Right ventricle myocardium inferior (tissue), 1 donor: ENCODE measurements around the gene C16orf78. TPM values are rescaled to one million over a fixed set of nuclear protein-coding genes. Genes with fewer than 3 reads are reported as not detected.

ENCODE experiments used
- ATAC-seq: fragments of 200-7000 bp; cut with Tn5 transposase; one replicate; pipeline ENCODE4 v1.9.1; 2020; ENCODE audit warnings: mild to moderate bottlenecking, moderate library complexity
- DNase-seq: peaks from one replicate; pipeline ENCODE4 v3.0.0; 2021; ENCODE audit errors: missing footprints
- intact Hi-C: fragments of 100-400 bp; cut with DNase I; formaldehyde crosslinking; loops from one replicate; pipeline ENCODE4 v1.11.0; 2022
- total RNA-seq: library from RNA; stranded (reverse); fragmentation: NEBNext Ultra II Directional; extraction: Animal tissue kit (Norgen Biotek cat#: 25700); gene quantifications from one replicate; pipeline ENCODE4 v1.2.1, GENCODE V29; 2021
- donor health status: DM: no; HTN: yes; CAD: no; lungs with severe emphysema.

Gene C16orf78
- total RNA-seq, 1 donor from 2014 or later, result not detected

GRCh38 chr16:49414671-49415070, 41.1 kb downstream of the C16orf78 start:
- no peak for DNase-seq
- intact Hi-C loops, result no loop called here
- ATAC-seq, result no peak

GRCh38 chr16:49415083-49415482, 41.5 kb downstream of the C16orf78 start:
- no peak for ATAC-seq
- intact Hi-C loops, result no loop called here
- no peak for DNase-seq

- ATAC-seq (no peak), DNase-seq (no peak)
- intact Hi-C loops, result no loop called here
Measured at GRCh38 chr16:49416001-49416675, 42.5 kb downstream of the C16orf78 start.

GRCh38 chr16:49417354-49417753, 43.8 kb downstream of the C16orf78 start:
- DNase-seq, result no peak
- no peak for ATAC-seq
- intact Hi-C loops, result no loop called here

GRCh38 chr16:49419006-49419405, 45.4 kb downstream of the C16orf78 start:
- intact Hi-C loops, result no loop called here
- DNase-seq (no peak), ATAC-seq (no peak)

GRCh38 chr16:49419862-49420261, 46.3 kb downstream of the C16orf78 start:
- DNase-seq, result no peak
- ATAC-seq, result no peak
- intact Hi-C loops, result no loop called here

GRCh38 chr16:49422896-49423295, 49.3 kb downstream of the C16orf78 start:
- DNase-seq (no peak), ATAC-seq (no peak)

GRCh38 chr16:49424961-49425360, 51.4 kb downstream of the C16orf78 start:
- intact Hi-C loops, result no loop called here
- no peak for ATAC-seq
- DNase-seq, result no peak

More at GRCh38 chr16:49422896-49423295, 49.3 kb downstream of the C16orf78 start:
- intact Hi-C loops, result no loop called here

GRCh38 chr16:49427771-49428170, 54.2 kb downstream of the C16orf78 start:
- no peak for DNase-seq

GRCh38 chr16:49428808-49429207, 55.2 kb downstream of the C16orf78 start:
- intact Hi-C loops, result no loop called here
- ATAC-seq (no peak), DNase-seq (no peak)

More at GRCh38 chr16:49427771-49428170, 54.2 kb downstream of the C16orf78 start:
- intact Hi-C loops, result no loop called here
- no peak for ATAC-seq

GRCh38 chr16:49431040-49431439, 57.4 kb downstream of the C16orf78 start:
- intact Hi-C loops, result no loop called here
- no peak for DNase-seq
- no peak for ATAC-seq

GRCh38 chr16:49431591-49432290, 58.1 kb downstream of the C16orf78 start:
- intact Hi-C loops, result no loop called here
- ATAC-seq (no peak), DNase-seq (no peak)

GRCh38 chr16:49434733-49435132, 61.1 kb downstream of the C16orf78 start:
- intact Hi-C loops, result no loop called here

GRCh38 chr16:49436181-49436580, 62.6 kb downstream of the C16orf78 start:
- DNase-seq (no peak), ATAC-seq (no peak)
- intact Hi-C loops, result no loop called here

More at GRCh38 chr16:49434733-49435132, 61.1 kb downstream of the C16orf78 start:
- no peak for ATAC-seq
- no peak for DNase-seq

- intact Hi-C loops, result no loop called here
- DNase-seq, result no peak
- no peak for ATAC-seq
Measured at GRCh38 chr16:49437344-49437743, 63.7 kb downstream of the C16orf78 start.

GRCh38 chr16:49439050-49439449, 65.4 kb downstream of the C16orf78 start:
- no peak for DNase-seq
- intact Hi-C loops, result no loop called here
- no peak for ATAC-seq

GRCh38 chr16:49439676-49440075, 66.1 kb downstream of the C16orf78 start:
- ATAC-seq (no peak), DNase-seq (no peak)
- intact Hi-C loops, result no loop called here

- no peak for DNase-seq
- intact Hi-C loops, result no loop called here
- no peak for ATAC-seq
Measured at GRCh38 chr16:49440156-49441065, 66.8 kb downstream of the C16orf78 start.

GRCh38 chr16:49441366-49441780, 67.8 kb downstream of the C16orf78 start:
- intact Hi-C loops, result no loop called here
- ATAC-seq (peak; percentile 64), DNase-seq (no peak)
